HG03575 (cell line): ENCODE results near the gene ARHGAP26.
"Not testable (repeated sequence)": the region's sequence is repeated elsewhere in the genome, so short reads cannot be mapped to it uniquely, and the experiment has no call there.

Experiments used
- ATAC-seq: cut with Tn5 transposase; IDR thresholded peaks from one replicate; pipeline ENCODE4 v1.9.1; 2021; ENCODE audit not compliant: unreplicated experiment, insufficient number of reproducible peaks, low FRiP score; ENCODE audit errors: extremely low read depth

Gene ARHGAP26

DNA sequence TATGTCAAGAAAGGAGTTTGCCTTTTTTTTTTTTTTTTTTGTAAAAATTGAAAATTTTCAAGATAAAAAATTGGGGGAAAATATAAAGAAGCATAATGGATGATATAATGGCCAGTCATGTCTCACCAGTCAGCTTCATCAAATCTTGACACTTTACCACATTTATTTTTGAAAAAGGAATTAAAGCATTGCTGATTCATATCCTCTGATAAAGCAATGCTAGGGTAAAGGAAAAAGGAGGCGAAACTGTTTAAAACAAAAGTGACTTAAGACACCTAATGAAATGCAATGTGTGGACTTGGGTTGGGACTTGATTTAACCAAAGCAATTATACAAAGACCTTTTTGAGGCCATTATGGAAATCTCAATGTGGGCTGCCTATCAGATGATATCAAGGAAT, 208.5 kb downstream of the ARHGAP26 start:
- ATAC-seq = no peak

GRCh38 chr5:142979636-142980035, 209.5 kb downstream of the ARHGAP26 start:
- ATAC-seq = no peak

DNA sequence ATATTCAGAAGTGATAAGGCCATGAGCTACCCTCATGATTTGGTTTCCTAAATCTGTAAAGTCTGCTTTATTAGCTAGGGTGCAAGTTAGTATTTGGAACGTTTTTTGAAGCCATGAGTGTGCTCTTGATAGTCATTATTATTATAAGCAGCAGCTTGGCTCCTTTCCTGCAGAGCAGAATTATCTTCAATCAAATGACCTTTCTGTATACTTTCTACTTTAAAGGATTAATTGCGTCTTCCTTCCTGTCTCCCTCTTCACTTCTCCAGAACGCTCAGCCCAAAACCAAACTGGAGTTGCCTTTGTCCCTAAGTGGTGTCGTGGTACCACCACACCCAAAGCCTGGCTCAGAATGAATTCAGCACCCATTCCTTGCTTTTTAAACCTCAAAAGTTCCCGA, 211.3 kb downstream of the ARHGAP26 start:
- no peak for ATAC-seq

- no peak for ATAC-seq
These were observed 212.0 kb downstream of the ARHGAP26 start for GRCh38 chr5:142981886-142982820.

DNA sequence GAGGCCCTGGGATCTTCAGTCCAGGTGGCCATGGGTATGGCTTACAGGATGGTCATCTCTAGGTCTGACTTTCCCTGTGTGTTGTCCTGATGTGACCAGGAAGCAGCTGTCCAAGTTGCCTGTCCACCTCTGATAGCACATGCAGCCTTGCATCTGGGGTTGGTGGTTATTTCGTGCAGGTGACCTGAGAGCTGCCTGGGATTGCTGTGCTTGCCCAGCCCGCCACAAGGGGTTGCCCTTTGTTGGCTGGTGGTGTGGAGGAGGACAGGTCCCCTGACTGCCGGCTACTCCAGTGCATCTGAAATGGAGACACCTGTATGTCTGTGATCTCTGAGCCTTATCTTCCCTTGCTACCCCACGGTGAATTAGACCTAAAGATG, 212.6 kb downstream of the ARHGAP26 start:
- no peak for ATAC-seq

- ATAC-seq = no peak
These were observed 213.8 kb downstream of the ARHGAP26 start for GRCh38 chr5:142984011-142984410.

GRCh38 chr5:142984525-142984924, 214.3 kb downstream of the ARHGAP26 start:
- ATAC-seq = no peak

GRCh38 chr5:142989270-142989669, 219.1 kb downstream of the ARHGAP26 start:
- not testable (repeated sequence) for ATAC-seq

GRCh38 chr5:142990073-142990472, 219.9 kb downstream of the ARHGAP26 start:
- not testable (repeated sequence) for ATAC-seq

DNA sequence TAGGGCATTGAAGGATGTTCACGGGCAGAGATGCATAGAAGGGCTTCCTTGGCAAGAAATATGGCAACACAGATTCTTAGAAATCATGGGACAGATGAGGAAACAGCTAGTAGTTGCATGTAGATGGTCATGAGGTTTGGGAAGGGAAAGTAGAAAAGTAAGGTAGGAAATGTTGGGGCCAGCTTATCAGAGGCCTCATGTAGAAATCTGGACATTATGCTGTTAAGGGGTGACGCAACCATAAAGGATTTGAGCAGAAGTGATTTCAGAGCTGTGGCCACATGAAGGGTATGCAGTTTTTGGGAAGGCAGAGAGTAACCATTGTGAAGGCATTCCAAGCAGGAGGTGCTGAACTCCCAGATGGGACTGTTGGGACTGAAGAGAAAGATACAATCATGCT, 224.0 kb downstream of the ARHGAP26 start:
- ATAC-seq = no peak

DNA sequence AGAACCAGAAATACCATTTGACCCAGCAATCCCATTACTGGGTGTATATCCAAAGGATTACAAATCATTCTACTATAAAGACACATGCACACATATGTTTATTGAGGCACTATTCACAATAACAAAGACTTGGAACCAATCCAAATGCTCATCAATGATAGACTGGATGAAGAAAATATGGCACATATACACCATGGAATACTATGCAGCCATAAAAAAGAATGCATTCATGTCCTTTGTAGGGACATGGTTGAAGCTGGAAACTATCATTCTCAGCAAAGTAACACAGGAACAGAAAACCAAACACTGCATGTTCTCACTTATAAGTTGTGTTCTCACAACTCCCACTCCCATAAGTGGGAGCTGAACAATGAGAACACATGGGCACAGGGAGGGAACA, 225.4 kb downstream of the ARHGAP26 start:
- ATAC-seq = not testable (repeated sequence)

DNA sequence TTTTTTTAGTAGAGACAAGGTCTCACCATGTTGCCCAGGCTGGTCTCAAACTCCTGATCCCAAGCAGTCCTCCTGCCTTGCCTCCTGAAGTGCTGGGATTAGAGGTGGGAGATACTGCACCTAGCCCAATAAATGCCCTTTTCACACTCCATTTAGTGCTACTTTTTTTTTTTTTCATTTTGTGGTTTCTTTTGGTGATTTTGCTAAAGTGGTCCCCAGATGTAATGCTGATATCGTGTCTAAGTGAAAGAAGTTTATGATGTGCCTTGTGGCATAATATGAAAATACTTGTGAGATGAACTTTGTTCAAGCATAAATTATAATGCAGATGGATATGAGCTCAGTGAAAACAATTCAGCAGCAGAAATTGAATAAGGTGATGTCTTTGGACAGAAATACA, 227.4 kb downstream of the ARHGAP26 start:
- no peak for ATAC-seq

- ATAC-seq = peak; percentile 25
These were observed 228.3 kb downstream of the ARHGAP26 start for GRCh38 chr5:142998316-142999020.

GRCh38 chr5:143000551-143000950, 230.4 kb downstream of the ARHGAP26 start:
- ATAC-seq = not testable (repeated sequence)

DNA sequence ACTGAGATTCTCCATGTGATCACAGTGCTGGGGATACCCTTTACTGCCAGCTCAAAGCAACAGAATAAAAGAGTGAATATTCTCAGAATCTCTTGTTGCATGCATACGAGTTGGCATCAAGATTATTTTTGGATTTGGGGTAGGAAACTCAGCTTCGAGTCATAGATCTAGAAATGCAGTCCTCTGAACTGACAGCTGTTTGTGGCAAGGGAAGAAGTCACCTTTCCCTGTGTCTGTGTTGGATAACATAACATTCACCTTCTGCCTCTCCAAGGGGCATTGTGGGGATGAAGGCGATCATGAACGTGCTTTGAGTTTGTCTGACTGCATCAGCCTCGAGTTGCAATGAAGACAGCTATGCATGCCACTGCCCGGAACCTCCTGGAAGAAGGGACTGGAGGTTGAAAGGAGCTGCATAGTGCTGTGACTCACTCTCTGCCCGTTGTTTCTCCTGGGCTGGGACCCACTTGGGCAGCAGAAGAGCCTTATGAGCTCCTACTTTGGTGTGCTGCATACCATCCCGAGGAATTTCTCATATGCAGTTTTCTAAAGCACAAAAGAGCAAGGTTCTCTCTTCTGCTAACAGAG, 231.7 kb downstream of the ARHGAP26 start:
- no peak for ATAC-seq

DNA sequence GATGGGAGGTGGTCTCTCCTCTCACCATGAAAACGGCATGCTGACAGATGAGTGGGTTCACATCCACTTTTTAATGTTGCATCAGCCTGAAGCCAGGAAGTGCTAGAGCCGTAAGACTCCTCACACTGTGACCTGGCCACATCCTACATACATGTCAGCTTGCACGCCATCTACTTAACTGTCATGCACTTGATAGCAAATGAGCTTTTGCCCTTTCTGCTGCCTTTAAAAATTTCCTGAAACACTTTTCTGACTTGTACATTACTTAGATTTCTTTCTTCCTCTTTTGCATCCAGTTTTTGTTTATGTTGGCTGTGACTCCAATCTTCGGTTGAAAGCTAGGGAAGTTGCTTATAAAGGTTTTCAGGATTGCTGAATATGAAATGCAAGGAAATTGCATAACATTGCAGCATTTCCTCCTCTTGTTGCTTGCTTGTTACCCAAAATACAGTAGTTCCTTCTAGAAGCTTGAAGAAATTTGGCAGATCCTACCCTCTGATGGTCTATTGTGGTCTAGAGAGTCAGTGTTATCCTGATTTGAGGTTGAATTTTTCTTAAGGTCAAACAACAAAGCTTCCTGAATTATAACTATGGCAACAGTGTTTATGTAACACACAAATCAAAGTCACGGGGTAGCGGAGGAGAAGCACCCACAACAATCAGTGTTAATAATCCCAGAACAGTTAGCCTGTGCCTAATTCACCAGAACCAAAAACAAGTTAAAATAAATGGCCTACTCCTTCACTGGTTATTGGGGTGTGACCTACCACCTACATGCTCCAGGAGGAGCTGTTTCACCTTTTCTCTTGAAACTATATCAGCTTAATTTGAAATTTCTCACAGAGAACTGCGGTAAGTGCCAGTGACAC, 232.5 kb downstream of the ARHGAP26 start:
- peak; percentile 59 for ATAC-seq

DNA sequence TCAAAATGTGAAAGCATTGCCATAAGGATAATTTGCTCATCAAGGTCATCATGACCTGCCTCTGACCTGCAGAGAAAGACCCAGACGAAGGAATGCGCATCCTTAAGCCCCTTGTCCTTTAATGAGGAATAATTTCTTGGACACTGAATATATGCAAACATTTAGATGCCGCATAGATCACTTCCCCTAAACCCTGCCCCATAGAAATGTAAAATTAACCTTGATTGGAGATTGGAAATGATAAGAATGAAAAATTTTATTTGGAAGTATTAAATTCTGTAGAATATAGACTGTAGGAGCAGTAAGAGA, 233.1 kb downstream of the ARHGAP26 start:
- ATAC-seq = no peak

GRCh38 chr5:143004361-143005145, 234.4 kb downstream of the ARHGAP26 start:
- no peak for ATAC-seq
